ENCODE results near the gene CXCL5.
A peak's percentile ranks its signal among the peaks of the same experiment; 100 is the strongest.

Gene CXCL5

GRCh38 chr4:74021601-74022000 is 23.1 kb upstream of the CXCL5 start:
- DNase-seq (ENCODE audit: low read depth): no peak
- TF ChIP-seq, protein P1, sequence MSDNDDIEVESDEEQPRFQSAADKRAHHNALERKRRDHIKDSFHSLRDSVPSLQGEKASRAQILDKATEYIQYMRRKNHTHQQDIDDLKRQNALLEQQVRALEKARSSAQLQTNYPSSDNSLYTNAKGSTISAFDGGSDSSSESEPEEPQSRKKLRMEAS (IDR thresholded peaks at IDR 0.05; ENCODE audit: low read depth, low read length): no peak
- TF ChIP-seq MYC (IDR thresholded peaks at IDR 0.05; ENCODE audit: low read depth, low read length): no peak
- no peak for TF ChIP-seq POLR2A (IDR thresholded peaks at IDR 0.05; ENCODE audit: extremely low read depth, insufficient read length)
- TF ChIP-seq, protein P2, sequence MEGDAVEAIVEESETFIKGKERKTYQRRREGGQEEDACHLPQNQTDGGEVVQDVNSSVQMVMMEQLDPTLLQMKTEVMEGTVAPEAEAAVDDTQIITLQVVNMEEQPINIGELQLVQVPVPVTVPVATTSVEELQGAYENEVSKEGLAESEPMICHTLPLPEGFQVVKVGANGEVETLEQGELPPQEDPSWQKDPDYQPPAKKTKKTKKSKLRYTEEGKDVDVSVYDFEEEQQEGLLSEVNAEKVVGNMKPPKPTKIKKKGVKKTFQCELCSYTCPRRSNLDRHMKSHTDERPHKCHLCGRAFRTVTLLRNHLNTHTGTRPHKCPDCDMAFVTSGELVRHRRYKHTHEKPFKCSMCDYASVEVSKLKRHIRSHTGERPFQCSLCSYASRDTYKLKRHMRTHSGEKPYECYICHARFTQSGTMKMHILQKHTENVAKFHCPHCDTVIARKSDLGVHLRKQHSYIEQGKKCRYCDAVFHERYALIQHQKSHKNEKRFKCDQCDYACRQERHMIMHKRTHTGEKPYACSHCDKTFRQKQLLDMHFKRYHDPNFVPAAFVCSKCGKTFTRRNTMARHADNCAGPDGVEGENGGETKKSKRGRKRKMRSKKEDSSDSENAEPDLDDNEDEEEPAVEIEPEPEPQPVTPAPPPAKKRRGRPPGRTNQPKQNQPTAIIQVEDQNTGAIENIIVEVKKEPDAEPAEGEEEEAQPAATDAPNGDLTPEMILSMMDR (IDR thresholded peaks at IDR 0.05; ENCODE audit: low read depth, low read length): no peak

GRCh38 chr4:74018771-74019170 is 20.3 kb upstream of the CXCL5 start:
- TF ChIP-seq POLR2A (IDR thresholded peaks at IDR 0.05; ENCODE audit: extremely low read depth, insufficient read length) (no peak), MYC (IDR thresholded peaks at IDR 0.05; ENCODE audit: low read depth, low read length) (no peak)
- TF ChIP-seq, protein P1 (IDR thresholded peaks at IDR 0.05; ENCODE audit: low read depth, low read length): no peak
- TF ChIP-seq, protein P2 (IDR thresholded peaks at IDR 0.05; ENCODE audit: low read depth, low read length): no peak
- peak; percentile 16 for DNase-seq (ENCODE audit: low read depth)
- no peak overlapping the region for H3K4me3 ChIP-seq (ENCODE audit: low read depth, low read length)

More at GRCh38 chr4:74021601-74022000, 23.1 kb upstream of the CXCL5 start:
- H3K4me3 ChIP-seq (ENCODE audit: low read depth, low read length): no peak overlapping the region

DNA sequence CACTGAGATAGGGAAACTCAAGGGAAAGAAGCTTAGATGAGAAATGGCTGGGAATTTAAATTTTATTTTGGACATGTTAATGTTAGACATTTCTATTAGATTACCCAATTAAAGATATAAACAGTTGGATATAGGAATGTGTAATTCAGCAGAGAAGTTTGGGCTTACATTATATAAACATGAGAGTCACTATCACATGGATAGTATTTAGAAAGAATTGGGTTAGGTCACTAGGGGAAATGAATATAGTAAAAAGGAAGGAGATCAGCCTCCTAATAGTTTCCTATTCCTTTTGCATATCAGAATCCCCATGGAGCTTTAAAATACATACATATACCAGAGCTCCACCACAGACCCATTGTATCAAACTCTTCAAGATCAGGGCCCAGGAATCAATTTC is 19.6 kb upstream of the CXCL5 start:
- no peak for DNase-seq (ENCODE audit: low read depth)
- TF ChIP-seq POLR2A (IDR thresholded peaks at IDR 0.05; ENCODE audit: extremely low read depth, insufficient read length): no peak
- TF ChIP-seq, protein P1 (IDR thresholded peaks at IDR 0.05; ENCODE audit: low read depth, low read length): no peak
- TF ChIP-seq, protein P2 (IDR thresholded peaks at IDR 0.05; ENCODE audit: low read depth, low read length): no peak
- TF ChIP-seq MYC (IDR thresholded peaks at IDR 0.05; ENCODE audit: low read depth, low read length): no peak
- no peak overlapping the region for H3K4me3 ChIP-seq (ENCODE audit: low read depth, low read length)

- H3K4me3 ChIP-seq (ENCODE audit: low read depth, low read length): no peak overlapping the region
- no peak for TF ChIP-seq MYC (IDR thresholded peaks at IDR 0.05; ENCODE audit: low read depth, low read length)
- TF ChIP-seq, protein P1 (IDR thresholded peaks at IDR 0.05; ENCODE audit: low read depth, low read length): no peak
- TF ChIP-seq, protein P2 (IDR thresholded peaks at IDR 0.05; ENCODE audit: low read depth, low read length): no peak
- no peak for TF ChIP-seq POLR2A (IDR thresholded peaks at IDR 0.05; ENCODE audit: extremely low read depth, insufficient read length)
- DNase-seq (ENCODE audit: low read depth): no peak
Observed at GRCh38 chr4:74016068-74016467, 17.6 kb upstream of the CXCL5 start.

- TF ChIP-seq, protein P1 (IDR thresholded peaks at IDR 0.05; ENCODE audit: low read depth, low read length): no peak
- no peak overlapping the region for H3K4me3 ChIP-seq (ENCODE audit: low read depth, low read length)
- no peak for DNase-seq (ENCODE audit: low read depth)
Observed at GRCh38 chr4:74015126-74015780, 16.8 kb upstream of the CXCL5 start.

GRCh38 chr4:74014332-74014731 is 15.9 kb upstream of the CXCL5 start:
- no peak for DNase-seq (ENCODE audit: low read depth)
- no peak for TF ChIP-seq MYC (IDR thresholded peaks at IDR 0.05; ENCODE audit: low read depth, low read length)
- TF ChIP-seq, protein P1 (IDR thresholded peaks at IDR 0.05; ENCODE audit: low read depth, low read length): no peak
- no peak for TF ChIP-seq POLR2A (IDR thresholded peaks at IDR 0.05; ENCODE audit: extremely low read depth, insufficient read length)
- TF ChIP-seq, protein P2 (IDR thresholded peaks at IDR 0.05; ENCODE audit: low read depth, low read length): no peak
- H3K4me3 ChIP-seq (ENCODE audit: low read depth, low read length): no peak overlapping the region
